Measurements from ENCODE around the gene SKAP2.

- no peak for TF ChIP-seq ZNF10 (tag by site-specific recombination; IDR thresholded peaks at IDR 0.05)
- TF ChIP-seq CTCF (tag by site-specific recombination; IDR thresholded peaks at IDR 0.05) = no peak
- no peak for TF ChIP-seq YY1 (tag by site-specific recombination; IDR thresholded peaks at IDR 0.05)
- no peak for TF ChIP-seq ZNF157 (tag by site-specific recombination; IDR thresholded peaks at IDR 0.05)
- TF ChIP-seq ZNF629 (tag by site-specific recombination; IDR thresholded peaks at IDR 0.05) = no peak
- TF ChIP-seq KLF10 (tag by site-specific recombination; IDR thresholded peaks at IDR 0.05) = no peak
- TF ChIP-seq ZNF404 (tag by site-specific recombination; IDR thresholded peaks at IDR 0.05) = no peak
- no peak for TF ChIP-seq ZBTB21 (tag by site-specific recombination; IDR thresholded peaks at IDR 0.05)
- no peak for TF ChIP-seq GFI1B (tag by site-specific recombination; IDR thresholded peaks at IDR 0.05)
- TF ChIP-seq ZNF837 (tag by site-specific recombination; IDR thresholded peaks at IDR 0.05) = no peak
- TF ChIP-seq ZNF133 (tag by site-specific recombination; IDR thresholded peaks at IDR 0.05) = no peak
- no peak for TF ChIP-seq ZSCAN23 (tag by site-specific recombination; IDR thresholded peaks at IDR 0.05)
- no peak for TF ChIP-seq ZBTB48 (tag by site-specific recombination; IDR thresholded peaks at IDR 0.05)
- no peak for TF ChIP-seq ZNF416 (tag by site-specific recombination; IDR thresholded peaks at IDR 0.05)
Observed at GRCh38 chr7:26658389-26659084, 205.9 kb downstream of the SKAP2 start.
